Mucosa of descending colon (tissue), 3 donors: ENCODE results near the gene SORCS1. TPM values are rescaled to one million over a fixed set of nuclear protein-coding genes. Genes with fewer than 3 reads are reported as not detected.

Source experiments
- ATAC-seq: fragments of 200-7000 bp; cut with Tn5 transposase; one replicate; pipeline ENCODE4 v1.9.1; 2020; ENCODE audit warnings: mild to moderate bottlenecking, moderate library complexity
- DNase-seq, 3 donors: peaks; one replicate each; pipeline ENCODE4 v3.0.0-alpha.2; 2020
- H3K36me3 ChIP-seq: fragments of 200-600 bp; one replicate; pipeline ENCODE4 v1.8.0; 2021; ENCODE audit warnings: low read depth, mild to moderate bottlenecking
- H3K4me1 ChIP-seq: fragments of 200-600 bp; one replicate; pipeline ENCODE4 v1.8.0; 2021; ENCODE audit warnings: low read depth, mild to moderate bottlenecking
- H3K4me3 ChIP-seq: fragments of 200-600 bp; one replicate; pipeline ENCODE4 v1.8.0; 2021; ENCODE audit warnings: mild to moderate bottlenecking
- H3K9me3 ChIP-seq: fragments of 200-600 bp; one replicate; pipeline ENCODE4 v1.8.0; 2021; ENCODE audit warnings: mild to moderate bottlenecking
- intact Hi-C, 2 donors: fragments of 100-400 bp; cut with DNase I in 1 of 2; cut with micrococcal nuclease in 1 of 2; formaldehyde crosslinking; loops; one replicate each; pipeline versions ENCODE4 v1.11.0 to v1.11.1; 2022; cut with DNase I, micrococcal nuclease
- total RNA-seq, 3 donors: library from RNA; stranded (reverse); fragmentation: NEBNext Ultra II Directional in 2 of 3; extraction: Animal tissue kit (Norgen Biotek cat#: 25700) in 2 of 3; gene quantifications; one replicate each; pipeline versions ENCODE4 v1.2.1 to v1.2.4, GENCODE V29; 2021 to 2023
- TF ChIP-seq, protein P1 (sequence below): fragments of 200-600 bp; IDR thresholded peaks from one replicate; pipeline ENCODE4 v1.8.0; 2022; ENCODE audit warnings: antibody characterized with exemption, mild to moderate bottlenecking
- donor health status: DM: no; HTN: no; CAD: no; lungs with moderate emphysema.
- donor health status: DM: no; HTN: no; CAD: no.
- donor health status: DM: no; HTN: yes; CAD: no.

Gene SORCS1
- total RNA-seq, 3 donors from 2014 or later: 0.80 to 13.2 (median 0.93) TPM

DNA sequence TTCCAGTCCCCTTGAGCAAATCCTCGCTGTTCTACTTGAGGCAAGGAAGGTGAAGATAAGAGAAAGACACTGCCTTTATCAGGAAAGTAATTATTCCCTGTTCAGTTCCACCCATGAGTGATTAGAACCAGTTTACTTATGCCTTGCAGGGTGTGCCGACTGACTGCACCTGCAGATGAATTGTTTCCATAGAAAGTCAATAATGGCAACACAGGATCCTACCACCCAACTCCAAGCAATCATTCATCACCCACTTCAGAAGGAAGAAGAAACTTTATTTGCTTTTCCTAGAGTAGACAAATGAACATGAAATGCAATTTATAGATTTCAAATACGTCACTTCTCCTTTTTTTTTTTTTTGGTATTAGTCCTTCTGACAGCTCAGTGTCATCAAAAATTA lies 383.9 kb downstream of the SORCS1 start:
- TF ChIP-seq, protein P1, sequence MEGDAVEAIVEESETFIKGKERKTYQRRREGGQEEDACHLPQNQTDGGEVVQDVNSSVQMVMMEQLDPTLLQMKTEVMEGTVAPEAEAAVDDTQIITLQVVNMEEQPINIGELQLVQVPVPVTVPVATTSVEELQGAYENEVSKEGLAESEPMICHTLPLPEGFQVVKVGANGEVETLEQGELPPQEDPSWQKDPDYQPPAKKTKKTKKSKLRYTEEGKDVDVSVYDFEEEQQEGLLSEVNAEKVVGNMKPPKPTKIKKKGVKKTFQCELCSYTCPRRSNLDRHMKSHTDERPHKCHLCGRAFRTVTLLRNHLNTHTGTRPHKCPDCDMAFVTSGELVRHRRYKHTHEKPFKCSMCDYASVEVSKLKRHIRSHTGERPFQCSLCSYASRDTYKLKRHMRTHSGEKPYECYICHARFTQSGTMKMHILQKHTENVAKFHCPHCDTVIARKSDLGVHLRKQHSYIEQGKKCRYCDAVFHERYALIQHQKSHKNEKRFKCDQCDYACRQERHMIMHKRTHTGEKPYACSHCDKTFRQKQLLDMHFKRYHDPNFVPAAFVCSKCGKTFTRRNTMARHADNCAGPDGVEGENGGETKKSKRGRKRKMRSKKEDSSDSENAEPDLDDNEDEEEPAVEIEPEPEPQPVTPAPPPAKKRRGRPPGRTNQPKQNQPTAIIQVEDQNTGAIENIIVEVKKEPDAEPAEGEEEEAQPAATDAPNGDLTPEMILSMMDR: no peak
- ATAC-seq (peak; percentile 59), DNase-seq (no peak)
- Histone ChIP-seq H3K36me3 (no peaks in the 10 kb centered on the region), H3K9me3 (no peaks in the 10 kb centered on the region), H3K4me3 (no peak overlapping the region), H3K4me1 (no peaks in the 10 kb centered on the region)
- intact Hi-C loops: no loop called here

- ATAC-seq (no peak), DNase-seq (no peak)
- intact Hi-C loops: no loop called here
- no peaks in the 10 kb centered on the region for H3K36me3 ChIP-seq
- H3K9me3 ChIP-seq: no peaks in the 10 kb centered on the region
- H3K4me1 ChIP-seq: no peaks in the 10 kb centered on the region
- H3K4me3 ChIP-seq: no peak overlapping the region
- TF ChIP-seq, protein P1: no peak
Measured at GRCh38 chr10:106777841-106778240, 386.7 kb downstream of the SORCS1 start.

- intact Hi-C loops: no loop called here
- no peak for DNase-seq
- H3K4me3 ChIP-seq: no peak overlapping the region
- TF ChIP-seq, protein P1: no peak
- H3K4me1 ChIP-seq: no peaks in the 10 kb centered on the region
- no peaks in the 10 kb centered on the region for H3K36me3 ChIP-seq
- no peaks in the 10 kb centered on the region for H3K9me3 ChIP-seq
- ATAC-seq: no peak
Measured at GRCh38 chr10:106775127-106775526, 389.4 kb downstream of the SORCS1 start.

- DNase-seq (no peak), ATAC-seq (no peak)
- Histone ChIP-seq H3K9me3 (no peaks in the 10 kb centered on the region), H3K4me3 (no peak overlapping the region), H3K4me1 (no peaks in the 10 kb centered on the region), H3K36me3 (no peaks in the 10 kb centered on the region)
- intact Hi-C loops: no loop called here
- TF ChIP-seq, protein P1: no peak
Measured at GRCh38 chr10:106772957-106773356, 391.5 kb downstream of the SORCS1 start.

DNA sequence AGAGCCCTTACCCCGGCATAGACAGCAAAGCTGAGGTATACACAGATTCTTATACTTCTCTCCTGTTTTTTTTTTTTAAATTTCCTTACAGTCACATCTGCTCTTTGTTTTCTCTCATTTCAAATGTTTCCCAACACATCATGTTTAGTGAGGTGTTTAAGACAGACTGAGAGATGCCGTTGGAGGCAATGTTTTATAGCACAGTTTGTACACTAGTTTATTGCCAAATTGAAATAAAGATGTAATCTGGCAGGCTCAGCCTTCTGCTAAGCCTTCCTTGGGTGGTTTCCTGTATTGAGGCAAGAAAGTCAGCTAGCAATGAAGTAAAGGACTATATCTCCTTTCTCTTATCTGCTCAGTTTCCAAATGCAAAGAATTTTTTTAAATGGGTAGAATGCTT lies 393.4 kb downstream of the SORCS1 start:
- DNase-seq (no peak), ATAC-seq (no peak)
- no peaks in the 10 kb centered on the region for H3K4me1 ChIP-seq
- no peak overlapping the region for H3K4me3 ChIP-seq
- H3K9me3 ChIP-seq: no peaks in the 10 kb centered on the region
- TF ChIP-seq, protein P1: no peak
- H3K36me3 ChIP-seq: no peaks in the 10 kb centered on the region
- intact Hi-C loops: no loop called here

GRCh38 chr10:106768204-106768603 lies 396.3 kb downstream of the SORCS1 start:
- DNase-seq (no peak), ATAC-seq (no peak)
- intact Hi-C loops: no loop called here
- Histone ChIP-seq H3K4me3 (no peak overlapping the region), H3K4me1 (no peaks in the 10 kb centered on the region), H3K36me3 (no peaks in the 10 kb centered on the region), H3K9me3 (no peaks in the 10 kb centered on the region)
- TF ChIP-seq, protein P1: no peak
